HepG2 (cell line): Measurements from ENCODE around the gene GRK5. TPM values are rescaled to one million over a fixed set of nuclear protein-coding genes. Genes with fewer than 3 reads are reported as not detected.

ENCODE experiments used
- ATRX ChIP-seq: sonication (generic); formaldehyde crosslinking; IDR thresholded peaks from 2 replicates; pipeline ENCODE4 v1.4.0; 2020; ENCODE audit warnings: missing genetic modification reagents, borderline replicate concordance
- FOSL2 ChIP-seq: sonication (generic); formaldehyde crosslinking; IDR thresholded peaks from 2 replicates; pipeline ENCODE4 v1.4.0; 2020; ENCODE audit warnings: missing genetic modification reagents
- FOXK1 ChIP-seq: sonication (generic); formaldehyde crosslinking; IDR thresholded peaks from 2 replicates; pipeline ENCODE4 v1.4.0; 2020; ENCODE audit warnings: low read depth, missing genetic modification reagents, borderline replicate concordance
- FOXO1 ChIP-seq: sonication (generic); formaldehyde crosslinking; IDR thresholded peaks from 2 replicates; pipeline ENCODE4 v1.4.0; 2020; ENCODE audit warnings: missing genetic modification reagents
- GATAD1 ChIP-seq: IDR thresholded peaks from 2 replicates; pipeline ENCODE4 v1.6.1; 2016; ENCODE audit warnings: missing genetic modification reagents, missing compliant biosample characterization
- HNF1B ChIP-seq: sonication (generic); formaldehyde crosslinking; IDR thresholded peaks from 2 replicates; pipeline ENCODE4 v1.5.1; 2020; ENCODE audit warnings: mild to moderate bottlenecking, moderate library complexity, missing genetic modification reagents
- IRF2 ChIP-seq: IDR thresholded peaks from 2 replicates; pipeline ENCODE4 v1.6.1; 2018; ENCODE audit warnings: missing genetic modification reagents, missing compliant biosample characterization
- NCOA2 ChIP-seq: sonication (generic); formaldehyde crosslinking; IDR thresholded peaks from 2 replicates; pipeline ENCODE4 v1.8.0; 2022; ENCODE audit warnings: inconsistent platforms
- RARA ChIP-seq: IDR thresholded peaks from 2 replicates; pipeline ENCODE4 v1.6.1; 2016; ENCODE audit warnings: missing genetic modification reagents, missing compliant biosample characterization
- RARG ChIP-seq: sonication (generic); formaldehyde crosslinking; IDR thresholded peaks from 2 replicates; pipeline ENCODE4 v1.4.0; 2020; ENCODE audit warnings: low read depth, mild to moderate bottlenecking, missing genetic modification reagents
- REPIN1 ChIP-seq: sonication (generic); formaldehyde crosslinking; IDR thresholded peaks from 2 replicates; pipeline ENCODE4 v1.8.0; 2022; ENCODE audit warnings: missing genetic modification reagents, low read depth, mild to moderate bottlenecking, borderline replicate concordance
- SOX13 ChIP-seq, 3 experiments: fragments of 450-650 bp in 1 of 3; sonication (generic) in 1 of 3; formaldehyde crosslinking in 1 of 3; IDR thresholded peaks in 2 of 3; conservative IDR thresholded peaks in 1 of 3; 2 replicates each; pipeline versions ENCODE4 v1.5.0 to v1.6.1; 2016 to 2020; ENCODE audit warnings: antibody characterized with exemption in 1 of 3, mild to moderate bottlenecking in 1 of 3, missing compliant biosample characterization in 1 of 3, missing genetic modification reagents in 1 of 3, moderate library complexity in 1 of 3
- TAF1 ChIP-seq: sonication (generic); formaldehyde crosslinking; IDR thresholded peaks from 2 replicates; pipeline ENCODE4 v1.4.0; 2020; ENCODE audit warnings: missing genetic modification reagents
- ZGPAT ChIP-seq: IDR thresholded peaks from 2 replicates; pipeline ENCODE4 v1.6.1; 2016; ENCODE audit warnings: mild to moderate bottlenecking
- ZHX2 ChIP-seq, 2 experiments: sonication (generic) in 1 of 2; formaldehyde crosslinking in 1 of 2; IDR thresholded peaks; 2 replicates each; pipeline versions ENCODE4 v1.6.1 to v1.9.0; 2014 to 2022; ENCODE audit warnings: antibody characterized with exemption in 1 of 2, borderline replicate concordance in 1 of 2, inconsistent platforms in 1 of 2, low read depth in 1 of 2, missing genetic modification reagents in 1 of 2
- ZMYM2 ChIP-seq: sonication (generic); formaldehyde crosslinking; IDR thresholded peaks from 2 replicates; pipeline ENCODE4 v1.8.0; 2022; ENCODE audit warnings: mild to moderate bottlenecking, missing genetic modification reagents
- ZNF160 ChIP-seq: sonication (generic); formaldehyde crosslinking; IDR thresholded peaks from 2 replicates; pipeline ENCODE4 v1.8.0; 2022; ENCODE audit warnings: mild to moderate bottlenecking, inconsistent platforms, missing genetic modification reagents
- ZNF30 ChIP-seq: sonication (generic); formaldehyde crosslinking; IDR thresholded peaks from 2 replicates; pipeline ENCODE4 v1.5.0; 2020; ENCODE audit warnings: mild to moderate bottlenecking, missing genetic modification reagents
- ZNF616 ChIP-seq: sonication (generic); formaldehyde crosslinking; IDR thresholded peaks from 2 replicates; pipeline ENCODE4 v1.5.0; 2020; ENCODE audit warnings: low read depth, mild to moderate bottlenecking, missing genetic modification reagents
- polyA plus RNA-seq, 8 experiments: library from polyadenylated mRNA; depleted of rRNA in 3 of 8; stranded (reverse) in 7 of 8; unstranded in 1 of 8; fragments of >200 nt; fragmentation: Illumina TruSeq in 4 of 8; extraction: Trizol in 4 of 8; gene quantifications; 2 replicates each; pipeline versions ENCODE4 v1.2.1 to v1.2.3, GENCODE V29; 2011 to 2016; ENCODE audit warnings: low read depth in 4 of 8, missing spikeins in 1 of 8, mixed read lengths in 1 of 8; ENCODE audit not compliant: insufficient read depth in 1 of 8
- total RNA-seq, 5 experiments: library from RNA; depleted of rRNA; stranded (reverse); fragments of >200 nt; fragmentation: Illumina TruSeq; extraction: Trizol; gene quantifications; 2 replicates each; pipeline ENCODE4 v1.2.3, GENCODE V29; 2016; ENCODE audit warnings: low read depth in 1 of 5

GRK5 gene
- total and polyA plus RNA-seq, 2 of the 13 experiments (the other 11 are each of a cell fraction or from before 2014, with no cell fraction given): 10.4 to 12.6 TPM

- no peak for TF ChIP-seq ZHX2 (IDR thresholded peaks at IDR 0.05; ENCODE audit: low read depth)
- TF ChIP-seq ZHX2 (CRISPR knock-in tag; IDR thresholded peaks at IDR 0.05; ENCODE audit: borderline replicate concordance): no peak
- TF ChIP-seq ZNF30 (CRISPR knock-in tag): no peak
- peak; percentile 45 for TF ChIP-seq GATAD1 (CRISPR knock-in tag)
- peak; percentile 56 for TF ChIP-seq RARA (CRISPR knock-in tag)
- peak; percentile 53; the same call in 1 of the 2 replicates for TF ChIP-seq FOXO1 (CRISPR knock-in tag)
- TF ChIP-seq FOSL2 (CRISPR knock-in tag): peak; percentile 57
- peak; percentile 66; the same call in 1 of the 2 replicates for TF ChIP-seq NCOA2 (CRISPR knock-in tag)
- TF ChIP-seq RARG (CRISPR knock-in tag): no peak
- no peak for TF ChIP-seq IRF2 (CRISPR knock-in tag)
- no peak for TF ChIP-seq SOX13 (IDR thresholded peaks at IDR 0.05)
- TF ChIP-seq SOX13 (CRISPR knock-in tag; conservative IDR thresholded peaks at IDR 0.05 in 1 of 2, IDR thresholded peaks at IDR 0.05 in 1 of 2): peak in 1 of 2 experiments; percentile 64; a peak in 1 of 4 replicates
- no peak for TF ChIP-seq ZNF160 (CRISPR knock-in tag)
- no peak for TF ChIP-seq TAF1 (CRISPR knock-in tag)
- TF ChIP-seq ZGPAT (CRISPR knock-in tag): peak; percentile 51
- TF ChIP-seq ZMYM2 (CRISPR knock-in tag): no peak
- TF ChIP-seq REPIN1 (CRISPR knock-in tag): no peak
- TF ChIP-seq FOXK1: peak; percentile 59; the same call in 1 of the 2 replicates
- no peak for TF ChIP-seq ZNF616 (CRISPR knock-in tag)
- TF ChIP-seq ATRX (CRISPR knock-in tag): no peak
- peak; percentile 63; the same call in 1 of the 2 replicates for TF ChIP-seq HNF1B (CRISPR knock-in tag)
Measured at GRCh38 chr10:119362122-119362521, 154.8 kb downstream of the GRK5 start (continued).
